ENCODE measurements around the gene NEURL4.

Gene NEURL4

DNA sequence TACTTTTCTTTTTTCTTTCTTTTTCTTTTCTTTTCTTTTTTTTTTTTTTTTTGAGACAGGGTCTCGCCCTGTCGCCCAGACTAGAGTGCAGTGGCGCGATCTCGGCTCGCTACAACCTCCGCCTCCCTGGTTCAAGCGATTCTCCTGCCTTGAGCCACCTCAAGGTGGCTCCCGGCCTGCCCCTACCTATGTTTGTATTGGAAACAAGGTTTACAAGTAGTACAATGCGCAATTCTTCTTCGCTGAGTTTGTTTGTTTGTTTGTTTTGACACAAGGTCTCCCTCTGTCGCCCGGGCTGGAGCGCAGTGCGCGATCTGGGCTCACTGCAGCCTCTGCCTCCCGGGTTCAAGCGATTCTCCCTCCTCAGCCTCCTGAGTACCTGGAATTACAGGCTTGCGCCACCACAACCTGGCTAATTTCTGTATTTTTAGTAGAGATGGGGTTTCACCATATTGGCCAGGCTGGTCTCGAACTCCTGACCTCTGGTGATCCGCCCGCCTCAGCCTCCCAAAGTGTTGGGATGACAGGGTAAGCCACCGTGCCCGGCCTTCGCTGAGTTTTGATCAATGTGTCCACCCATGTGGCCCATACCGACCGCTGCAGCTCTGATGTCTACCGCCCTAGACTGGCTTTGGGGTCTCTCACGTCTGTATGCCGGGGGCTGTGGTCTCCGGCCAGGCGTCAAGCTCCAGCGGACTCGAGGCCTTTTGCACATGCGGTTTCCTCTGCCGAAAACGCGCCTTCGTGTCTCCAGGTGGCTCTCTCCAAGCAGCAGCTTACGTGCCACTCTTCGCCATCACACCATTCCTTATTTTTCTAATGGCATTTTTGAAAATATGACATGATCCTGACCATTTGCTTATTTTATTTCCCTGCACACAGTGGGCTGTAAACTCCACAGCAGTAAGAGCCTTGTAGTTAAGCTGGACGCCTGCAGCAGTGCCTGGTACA lies 33.6 kb downstream of the NEURL4 start:
- no peak for DNase-seq

DNA sequence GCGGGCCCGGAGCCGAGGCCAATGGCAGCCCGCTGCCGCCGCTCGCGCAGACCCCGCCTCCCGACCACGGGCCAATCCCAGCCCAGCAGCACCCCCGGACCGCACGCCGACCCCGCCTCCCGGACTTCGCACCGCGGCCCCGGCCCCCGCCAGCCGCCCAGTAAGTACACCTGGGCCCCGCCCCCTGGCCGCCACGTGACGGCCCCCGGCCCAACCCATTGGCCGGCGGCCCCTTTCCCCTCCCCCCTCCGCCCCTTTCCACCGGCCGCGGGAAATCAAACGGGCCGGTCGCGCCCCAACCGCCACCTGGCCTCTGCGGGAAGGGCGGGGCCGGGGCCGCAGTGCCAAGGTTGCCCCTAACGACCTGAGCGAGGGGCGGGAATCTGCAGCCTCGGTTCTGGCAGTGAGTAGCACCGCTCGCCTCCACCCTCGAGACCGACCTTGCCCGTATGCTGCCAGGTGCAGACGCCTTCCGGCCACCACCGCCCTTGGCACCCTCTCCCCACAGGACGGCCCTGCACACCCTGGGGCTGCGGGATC lies 34.5 kb downstream of the NEURL4 start, which contains the start of gene YBX2:
TSS of gene YBX2 (minus strand) at position 26 of the 540 bp plus-strand sequence. CDS start 139 bp downstream, outside the sequence.
- no peak for DNase-seq

DNA sequence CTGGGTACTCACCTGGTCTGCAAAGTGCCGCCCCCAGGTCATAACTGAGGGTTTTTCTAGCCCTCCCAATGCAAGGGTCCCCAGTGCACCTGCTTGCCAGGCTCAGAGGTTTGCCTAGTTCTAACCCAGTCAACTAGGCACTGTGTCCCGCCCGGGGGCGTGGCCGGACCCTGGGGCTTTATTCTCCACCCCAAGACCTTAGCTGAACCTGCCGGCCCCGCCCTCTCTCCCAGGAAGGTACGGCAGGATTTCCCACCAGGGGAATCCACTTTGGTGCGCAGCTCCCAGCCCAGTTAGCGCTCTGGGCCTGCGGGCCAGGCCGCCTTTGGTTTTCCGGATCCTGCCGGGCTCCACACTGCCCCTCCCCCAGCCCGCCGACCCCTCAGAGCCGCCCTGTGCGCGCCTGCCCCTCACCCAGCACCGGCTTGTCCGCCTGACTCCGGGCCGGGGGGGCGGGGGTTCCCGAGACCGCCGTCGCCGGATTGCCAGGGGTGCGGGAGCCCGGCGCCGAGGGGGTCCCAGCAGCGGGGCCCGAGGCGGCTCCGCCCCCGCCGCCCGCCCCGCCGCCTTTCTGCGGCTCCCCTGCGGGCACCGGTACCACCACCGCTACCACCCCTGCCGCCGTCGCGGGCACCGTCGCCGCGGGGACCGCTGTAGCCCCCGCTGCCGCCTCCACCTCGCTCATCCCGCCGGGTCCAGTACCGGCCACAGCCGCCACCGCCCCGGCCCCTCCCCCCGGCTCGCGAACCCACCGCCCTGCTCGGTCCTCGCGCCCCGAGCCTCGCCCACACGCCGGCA lies 35.1 kb downstream of the NEURL4 start:
- DNase-seq, result no peak

DNA sequence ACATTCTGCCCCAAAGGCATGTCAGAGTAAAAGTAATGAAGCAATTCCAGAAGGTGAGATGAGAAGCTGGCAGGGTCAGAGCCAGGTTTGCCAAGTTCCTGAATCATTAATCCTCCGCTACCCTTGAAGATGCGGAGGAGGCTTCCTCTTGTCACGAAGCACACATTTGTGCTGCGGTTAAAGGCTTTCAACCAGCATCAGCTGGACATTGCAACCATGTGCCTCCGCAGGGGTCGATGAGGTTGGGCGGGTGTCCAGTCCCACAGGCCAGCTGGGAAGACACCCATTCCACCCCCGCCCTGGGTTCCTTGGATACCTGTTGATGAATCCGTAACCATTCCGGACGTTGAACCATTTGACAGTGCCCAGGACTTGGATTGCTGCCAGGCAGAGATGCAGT lies 36.0 kb downstream of the NEURL4 start:
- DNase-seq, result no peak

DNA sequence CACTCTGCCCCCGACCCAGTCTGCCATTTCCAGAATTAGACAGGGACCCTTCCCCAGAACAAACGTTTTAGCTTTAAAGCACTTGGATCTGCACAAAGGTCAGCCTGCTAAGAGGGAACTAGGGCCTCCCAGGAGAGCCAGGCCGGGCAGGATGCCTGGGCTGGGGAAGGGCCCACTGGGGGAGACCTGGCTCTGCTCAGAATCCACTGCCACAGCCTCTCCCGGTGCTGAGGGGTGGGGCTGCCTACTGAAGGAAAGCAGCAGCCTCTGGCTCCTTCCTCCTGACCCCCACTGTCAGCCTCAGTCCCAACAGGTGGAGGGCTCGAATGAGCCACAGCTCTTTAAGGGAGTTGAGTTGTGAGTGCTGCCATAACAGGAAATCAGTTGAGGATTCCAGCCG lies 36.4 kb downstream of the NEURL4 start:
- DNase-seq, result no peak

DNA sequence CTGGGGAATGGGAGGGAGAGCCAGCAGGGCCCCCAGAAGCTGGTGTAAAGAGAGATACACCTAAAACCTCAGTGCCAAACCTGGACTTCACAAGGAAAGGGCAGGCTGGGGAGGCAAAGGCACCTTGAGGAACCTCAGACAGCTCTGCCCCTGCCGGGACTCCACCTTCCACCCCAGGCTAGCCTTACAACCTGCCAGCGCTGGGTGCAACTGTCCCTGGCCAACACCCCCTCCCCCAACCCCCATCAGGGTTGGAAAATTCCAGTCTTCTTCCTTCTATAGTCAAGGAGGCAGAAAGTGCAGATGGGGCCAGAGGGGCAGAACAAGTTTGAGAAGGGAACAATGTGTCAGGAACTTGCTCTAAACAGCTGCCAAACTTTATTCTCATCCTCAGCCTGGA lies 36.9 kb downstream of the NEURL4 start:
- DNase-seq, result no peak

DNA sequence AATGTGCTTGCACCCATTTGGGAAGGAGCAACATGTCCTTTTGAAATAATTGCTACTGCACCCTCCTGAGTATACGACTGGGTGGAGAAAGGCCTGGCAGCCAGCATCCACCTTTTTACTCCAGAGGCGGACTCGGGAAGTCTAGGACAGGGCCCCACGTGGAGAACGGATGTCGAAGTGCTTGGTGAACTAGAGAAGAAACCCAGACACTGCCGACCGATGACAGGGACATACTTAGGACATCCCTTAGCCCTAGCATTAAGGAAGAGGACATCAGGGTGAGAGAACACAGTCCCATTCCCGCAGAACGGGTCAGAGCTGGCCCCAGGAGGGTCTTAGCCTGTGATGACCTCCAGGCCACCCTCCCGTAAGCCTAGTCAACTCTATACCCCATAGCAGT lies 38.5 kb downstream of the NEURL4 start:
- no peak for DNase-seq

DNA sequence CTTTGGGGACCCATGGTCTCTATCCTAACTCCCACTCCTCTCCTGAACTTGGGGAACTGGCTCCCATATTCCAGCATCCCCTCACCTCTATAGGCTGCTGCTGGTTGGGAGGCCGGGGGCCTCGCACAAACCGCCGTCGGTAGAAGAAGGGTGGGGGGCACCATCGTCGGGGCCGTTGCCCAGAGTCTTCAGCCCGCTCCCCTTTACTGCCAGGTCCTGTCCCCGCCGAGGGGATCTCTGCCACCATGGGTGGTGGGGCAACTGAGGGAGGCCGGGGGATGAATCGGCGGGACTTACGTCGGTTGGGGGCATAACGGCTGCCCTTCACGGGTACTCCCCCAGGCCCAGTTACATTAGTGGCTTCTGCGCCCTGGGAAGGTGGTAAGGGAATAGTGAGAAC lies 39.0 kb downstream of the NEURL4 start:
- no peak for DNase-seq

DNA sequence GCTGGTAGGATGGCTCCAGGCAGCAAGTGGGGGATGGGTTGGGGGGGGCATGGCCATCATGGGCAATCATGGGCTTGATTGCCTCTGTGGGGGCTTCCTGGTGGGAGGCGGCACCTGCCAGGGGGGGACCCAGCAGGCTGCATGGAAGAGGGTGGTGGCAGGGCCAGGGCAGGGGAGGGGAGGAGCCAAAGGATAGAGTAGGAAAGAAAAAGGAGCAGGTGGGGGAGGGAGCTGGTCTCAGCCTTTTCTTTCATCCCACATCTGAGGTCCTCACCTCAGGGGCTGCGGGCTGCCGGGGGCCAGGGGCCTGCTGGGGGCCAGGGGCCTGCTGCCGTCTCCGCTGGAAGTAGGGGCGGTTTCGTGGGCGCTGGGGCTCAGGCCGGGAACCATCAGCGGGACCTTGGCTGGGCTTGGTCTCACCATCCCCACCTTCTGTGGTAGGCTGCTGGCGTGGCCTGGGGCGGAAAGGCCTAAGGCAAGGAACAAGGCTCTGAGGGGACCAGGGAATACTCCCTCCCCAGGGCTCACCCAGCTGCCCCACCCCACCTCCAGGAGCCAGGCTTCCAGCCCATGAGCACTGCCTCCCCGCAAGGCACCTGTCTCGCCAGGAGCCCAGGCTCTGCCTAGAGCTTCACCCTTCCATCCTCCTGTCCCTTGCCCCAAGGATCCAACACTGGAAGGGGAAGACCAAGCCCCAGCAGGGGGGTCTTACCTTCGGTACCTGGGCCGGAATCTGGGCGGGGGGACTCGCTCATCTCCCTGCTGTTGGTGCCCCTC lies 39.7 kb downstream of the NEURL4 start:
- no peak for DNase-seq

DNA sequence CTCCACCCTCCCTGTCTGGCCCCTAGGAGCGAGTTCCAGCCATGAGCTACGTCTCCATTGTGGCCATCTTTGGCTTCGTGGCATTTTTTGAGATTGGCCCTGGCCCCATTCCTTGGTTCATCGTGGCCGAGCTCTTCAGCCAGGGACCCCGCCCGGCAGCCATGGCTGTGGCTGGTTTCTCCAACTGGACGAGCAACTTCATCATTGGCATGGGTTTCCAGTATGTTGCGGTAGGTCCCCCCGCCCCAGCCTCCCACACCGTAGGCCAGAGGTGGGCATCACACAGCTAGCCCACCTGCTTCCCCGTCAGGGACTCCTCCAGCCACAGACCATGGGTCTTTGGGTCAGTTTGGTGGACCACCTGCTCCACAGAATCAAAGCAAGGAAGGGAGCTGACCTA lies 43.5 kb downstream of the NEURL4 start:
- DNase-seq, result no peak

DNA sequence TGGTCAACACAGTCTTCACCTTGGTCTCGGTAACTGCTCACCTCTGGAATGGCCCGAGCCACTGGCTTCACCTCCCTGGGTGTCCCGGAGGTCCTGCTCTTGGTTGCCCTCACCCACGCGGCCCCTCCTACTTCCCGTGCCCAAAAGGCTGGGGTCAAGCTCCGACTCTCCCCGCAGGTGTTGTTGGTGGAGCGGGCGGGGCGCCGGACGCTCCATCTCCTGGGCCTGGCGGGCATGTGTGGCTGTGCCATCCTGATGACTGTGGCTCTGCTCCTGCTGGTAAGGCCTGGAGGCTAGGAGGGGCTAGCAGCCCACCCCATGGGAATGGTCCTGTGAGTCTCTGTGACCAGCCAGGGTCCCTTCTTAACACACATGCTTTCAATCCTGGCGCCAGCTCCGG lies 44.2 kb downstream of the NEURL4 start:
- DNase-seq, result no peak

DNA sequence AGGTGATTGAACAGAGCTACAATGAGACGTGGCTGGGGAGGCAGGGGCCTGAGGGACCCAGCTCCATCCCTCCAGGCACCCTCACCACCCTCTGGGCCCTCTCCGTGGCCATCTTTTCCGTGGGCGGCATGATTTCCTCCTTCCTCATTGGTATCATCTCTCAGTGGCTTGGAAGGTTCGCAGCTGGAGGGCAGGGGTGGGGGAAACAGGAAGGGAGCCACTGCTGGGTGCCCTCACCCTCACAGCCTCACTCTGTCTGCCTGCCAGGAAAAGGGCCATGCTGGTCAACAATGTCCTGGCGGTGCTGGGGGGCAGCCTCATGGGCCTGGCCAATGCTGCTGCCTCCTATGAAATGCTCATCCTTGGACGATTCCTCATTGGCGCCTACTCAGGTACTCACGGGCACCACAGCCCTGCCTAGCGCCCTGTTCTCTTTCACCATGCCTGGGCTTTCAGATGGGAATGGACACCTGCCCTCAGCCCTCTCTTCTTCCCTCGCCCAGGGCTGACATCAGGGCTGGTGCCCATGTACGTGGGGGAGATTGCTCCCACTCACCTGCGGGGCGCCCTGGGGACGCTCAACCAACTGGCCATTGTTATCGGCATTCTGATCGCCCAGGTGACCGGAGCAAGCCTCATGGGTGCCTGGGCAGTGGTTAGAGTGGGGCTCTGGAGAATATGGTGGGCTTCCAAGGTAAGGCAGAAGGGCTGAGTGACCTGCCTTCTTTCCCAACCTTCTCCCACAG lies 45.5 kb downstream of the NEURL4 start:
- DNase-seq, result no peak

DNA sequence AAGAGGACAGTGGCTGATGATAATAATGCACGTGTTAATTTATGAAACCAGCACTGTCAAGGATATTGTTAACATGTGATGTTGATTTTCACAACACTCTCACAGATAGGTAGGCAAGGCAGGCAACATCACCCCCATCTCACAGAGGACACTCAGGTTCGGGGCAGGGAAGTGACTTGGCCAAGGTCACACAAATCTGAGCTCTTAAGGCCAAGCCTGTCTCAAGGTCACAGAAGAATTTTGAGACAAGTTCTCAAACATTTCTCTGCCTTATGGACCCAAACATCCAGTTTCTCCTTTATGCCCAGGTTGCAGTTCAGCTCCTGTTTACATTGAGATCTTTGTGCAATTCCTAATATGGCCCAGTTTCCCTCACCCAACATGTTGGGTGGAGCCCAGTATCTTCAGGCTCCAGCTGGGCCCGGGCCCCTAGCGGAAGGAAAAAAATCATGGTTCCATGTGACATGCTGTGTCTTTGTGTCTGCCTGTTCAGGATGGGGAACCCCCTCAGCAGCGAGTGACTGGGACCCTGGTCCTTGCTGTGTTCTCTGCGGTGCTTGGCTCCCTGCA lies 46.3 kb downstream of the NEURL4 start:
- no peak for DNase-seq

DNA sequence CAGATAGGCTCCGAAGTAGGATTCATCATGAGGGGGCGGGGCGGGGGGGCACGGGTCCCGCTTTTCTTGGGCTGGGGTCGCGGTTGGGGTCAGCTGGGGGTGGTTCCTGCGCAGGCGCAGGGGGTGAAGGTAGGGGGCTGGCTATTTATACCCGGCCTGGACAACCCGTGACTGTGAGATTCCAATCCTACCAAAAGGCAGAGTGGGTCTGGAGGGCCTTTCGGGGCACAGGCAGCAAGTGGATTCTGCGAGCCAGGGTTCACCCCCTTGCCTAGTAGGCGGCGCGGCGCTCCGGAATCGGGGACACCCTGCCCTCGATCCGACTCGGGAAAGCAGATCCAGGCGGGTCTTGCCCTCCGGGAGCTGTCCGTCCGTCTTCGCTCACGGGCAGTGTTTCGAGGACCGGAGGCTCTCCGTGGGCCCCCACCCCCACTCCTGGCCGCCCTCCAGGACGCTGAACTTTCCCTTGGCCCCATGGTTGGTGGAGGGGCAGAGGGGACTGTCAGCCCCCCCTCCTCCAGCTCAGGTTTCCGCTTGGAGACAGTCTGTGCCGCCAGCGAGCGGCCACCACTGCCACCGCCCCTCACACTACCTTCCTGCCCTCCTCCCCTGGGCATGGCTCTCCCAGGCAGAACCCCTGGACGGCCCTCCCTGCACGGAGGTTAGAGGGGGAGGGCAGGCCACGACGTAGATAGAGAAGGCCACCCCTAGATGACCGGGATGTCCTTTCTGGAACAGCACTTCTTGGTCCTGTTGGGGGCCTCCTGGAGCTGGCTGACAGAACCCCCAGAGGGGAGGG lies 47.0 kb downstream of the NEURL4 start:
- no peak for DNase-seq

DNA sequence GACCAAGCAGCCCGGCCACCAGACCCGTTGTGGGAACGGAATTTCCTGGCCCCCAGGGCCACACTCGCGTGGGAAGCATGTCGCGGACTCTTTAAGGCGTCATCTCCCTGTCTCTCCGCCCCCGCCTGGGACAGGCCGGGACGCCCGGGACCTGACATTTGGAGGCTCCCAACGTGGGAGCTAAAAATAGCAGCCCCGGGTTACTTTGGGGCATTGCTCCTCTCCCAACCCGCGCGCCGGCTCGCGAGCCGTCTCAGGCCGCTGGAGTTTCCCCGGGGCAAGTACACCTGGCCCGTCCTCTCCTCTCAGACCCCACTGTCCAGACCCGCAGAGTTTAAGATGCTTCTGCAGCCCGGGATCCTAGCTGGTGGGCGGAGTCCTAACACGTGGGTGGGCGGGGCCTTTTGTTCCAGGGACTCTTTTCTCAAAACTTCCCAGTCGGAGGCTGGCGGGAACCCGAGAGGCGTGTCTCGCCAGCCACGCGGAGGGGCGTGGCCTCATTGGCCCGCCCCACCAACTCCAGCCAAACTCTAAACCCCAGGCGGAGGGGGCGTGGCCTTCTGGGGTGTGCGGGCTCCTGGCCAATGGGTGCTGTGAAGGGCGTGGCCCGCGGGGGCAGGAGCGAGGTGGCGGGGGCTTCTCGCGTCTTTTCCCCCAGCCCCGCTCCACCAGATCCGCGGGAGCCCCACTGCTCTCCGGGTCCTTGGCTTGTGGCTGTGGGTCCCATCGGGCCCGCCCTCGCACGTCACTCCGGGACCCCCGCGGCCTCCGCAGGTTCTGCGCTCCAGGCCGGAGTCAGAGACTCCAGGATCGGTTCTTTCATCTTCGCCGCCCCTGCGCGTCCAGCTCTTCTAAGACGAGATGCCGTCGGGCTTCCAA lies 47.8 kb downstream of the NEURL4 start, which contains the start of gene SLC2A4:
TSS of gene SLC2A4 (plus strand) at position 645 of the 879 bp plus-strand sequence. CDS start at position 862, 217 bp downstream.
- DNase-seq, result peak; percentile 8 to 65

DNA sequence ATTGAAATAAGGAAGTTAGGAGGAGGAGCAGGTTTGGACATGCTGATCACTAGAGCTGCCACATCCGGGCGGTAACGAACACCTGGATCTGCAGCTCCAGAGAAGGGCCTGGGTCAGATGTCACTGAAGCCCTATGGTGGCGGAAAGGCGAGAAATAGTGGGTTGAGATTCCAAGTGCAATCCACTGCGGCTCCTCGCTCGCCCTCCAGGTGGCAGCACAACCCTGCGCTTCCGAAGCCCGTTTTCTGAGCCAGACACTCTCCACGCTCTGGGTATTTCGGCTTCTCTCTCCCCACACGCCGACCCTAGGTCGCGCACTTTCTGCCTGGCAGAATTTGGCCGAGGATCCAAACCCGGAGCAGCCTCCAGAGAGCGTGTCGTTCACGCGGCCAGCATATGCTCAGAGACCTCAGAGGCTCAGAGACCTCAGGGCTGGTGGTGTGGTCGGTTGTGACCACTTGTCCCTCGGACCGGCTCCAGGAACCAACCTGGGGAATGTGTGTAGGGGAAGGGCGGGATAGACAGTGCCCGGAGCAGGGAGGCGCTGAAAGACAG lies 48.5 kb downstream of the NEURL4 start:
- peak; percentile 58 to 66 for DNase-seq

DNA sequence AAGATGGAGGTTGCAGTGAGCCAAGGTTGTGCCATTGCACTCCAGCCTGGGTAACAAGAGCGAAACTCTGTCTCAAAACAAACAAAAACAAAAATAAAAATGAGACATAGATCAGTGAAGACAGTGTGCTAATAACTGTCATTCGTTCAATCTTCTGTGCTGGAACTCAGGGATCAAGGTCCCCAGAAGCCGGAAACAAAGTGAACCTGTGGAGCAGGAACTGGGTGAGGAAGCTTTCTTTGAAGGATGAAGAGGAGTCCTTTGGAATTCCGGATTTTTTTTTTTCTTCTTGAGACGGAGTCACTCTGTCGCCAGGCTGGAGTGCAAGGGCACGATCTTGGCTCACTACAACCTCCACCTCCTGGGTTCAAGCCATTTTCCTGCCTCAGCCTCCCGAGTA lies 49.7 kb downstream of the NEURL4 start:
- no peak for DNase-seq

DNA sequence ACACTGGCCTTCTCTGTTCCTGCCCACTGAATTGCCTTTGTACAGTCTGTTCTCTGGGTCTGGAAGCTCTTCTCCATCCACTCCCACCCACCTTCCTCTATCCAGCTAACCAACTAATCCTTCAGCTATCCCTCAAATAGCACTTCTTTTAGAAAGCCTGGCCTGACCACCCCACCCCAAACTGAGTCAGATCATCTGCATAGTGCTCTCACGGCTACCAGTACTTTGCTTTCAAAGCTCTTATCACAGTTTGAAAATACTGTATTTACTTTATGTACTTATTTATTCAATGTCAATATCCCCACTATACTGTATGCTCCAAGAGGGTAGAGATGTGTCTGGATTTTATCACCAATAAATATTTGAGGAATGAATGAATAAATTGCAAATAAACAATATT lies 62.4 kb downstream of the NEURL4 start:
- DNase-seq, result no peak

Data from hippocampal formation (tissue), 2 donors.